Choroid plexus epithelial cell (primary cell): ENCODE data around the gene IRF2.
A peak's percentile ranks its signal among the peaks of the same experiment; 100 is the strongest.

ENCODE experiments used
- DNase-seq: peaks from one replicate; pipeline ENCODE4 v3.0.0-alpha.2; 2010; ENCODE audit warnings: low read depth
- H3K4me3 ChIP-seq: 2 replicates; pipeline ENCODE4 v1.5.1; 2011; ENCODE audit warnings: low read depth, mild to moderate bottlenecking, control low read depth, low read length, moderate library complexity
- CTCF ChIP-seq: conservative IDR thresholded peaks from 2 replicates; pipeline ENCODE4 v1.5.1; 2011; ENCODE audit warnings: low read depth, mild to moderate bottlenecking, control low read depth, inconsistent platforms, low read length, moderate library complexity

IRF2 gene

DNA sequence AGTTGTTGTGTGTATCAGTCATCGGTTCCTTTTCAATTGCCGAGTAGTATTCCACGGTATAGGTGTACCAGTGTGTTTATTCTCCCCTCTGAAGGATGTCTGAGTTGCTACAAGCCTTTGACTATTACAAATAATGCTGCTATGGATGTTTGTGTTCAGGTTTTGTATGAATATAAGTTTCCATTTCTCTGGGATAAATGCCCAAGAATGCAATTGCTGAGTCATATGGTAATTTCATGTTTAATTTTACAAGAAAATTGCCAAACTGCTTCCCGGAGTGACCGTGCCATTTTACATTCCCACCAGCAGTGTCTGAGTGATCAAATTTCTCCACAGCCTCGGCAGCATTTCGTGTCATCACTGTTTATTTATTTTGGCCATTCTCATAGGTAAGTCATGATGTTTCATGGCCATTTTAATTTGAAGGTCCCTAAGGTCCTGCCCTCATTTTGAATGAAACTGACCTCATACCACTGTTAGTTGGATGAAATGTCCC is 73.9 kb downstream of the IRF2 start:
- TF ChIP-seq CTCF, result peak; percentile 69
- DNase-seq, result peak; percentile 98
- no peak overlapping the region for H3K4me3 ChIP-seq

GRCh38 chr4:184399512-184399908 is 74.8 kb downstream of the IRF2 start:
- H3K4me3 ChIP-seq, result no peak overlapping the region
- DNase-seq, result no peak
- no peak for TF ChIP-seq CTCF

GRCh38 chr4:184398741-184399511 is 75.4 kb downstream of the IRF2 start:
- DNase-seq, result no peak
- TF ChIP-seq CTCF, result no peak
- no peak overlapping the region for H3K4me3 ChIP-seq

- no peak for DNase-seq
- TF ChIP-seq CTCF, result no peak
- H3K4me3 ChIP-seq, result no peak overlapping the region
These were observed 76.7 kb downstream of the IRF2 start for GRCh38 chr4:184397516-184398163.

DNA sequence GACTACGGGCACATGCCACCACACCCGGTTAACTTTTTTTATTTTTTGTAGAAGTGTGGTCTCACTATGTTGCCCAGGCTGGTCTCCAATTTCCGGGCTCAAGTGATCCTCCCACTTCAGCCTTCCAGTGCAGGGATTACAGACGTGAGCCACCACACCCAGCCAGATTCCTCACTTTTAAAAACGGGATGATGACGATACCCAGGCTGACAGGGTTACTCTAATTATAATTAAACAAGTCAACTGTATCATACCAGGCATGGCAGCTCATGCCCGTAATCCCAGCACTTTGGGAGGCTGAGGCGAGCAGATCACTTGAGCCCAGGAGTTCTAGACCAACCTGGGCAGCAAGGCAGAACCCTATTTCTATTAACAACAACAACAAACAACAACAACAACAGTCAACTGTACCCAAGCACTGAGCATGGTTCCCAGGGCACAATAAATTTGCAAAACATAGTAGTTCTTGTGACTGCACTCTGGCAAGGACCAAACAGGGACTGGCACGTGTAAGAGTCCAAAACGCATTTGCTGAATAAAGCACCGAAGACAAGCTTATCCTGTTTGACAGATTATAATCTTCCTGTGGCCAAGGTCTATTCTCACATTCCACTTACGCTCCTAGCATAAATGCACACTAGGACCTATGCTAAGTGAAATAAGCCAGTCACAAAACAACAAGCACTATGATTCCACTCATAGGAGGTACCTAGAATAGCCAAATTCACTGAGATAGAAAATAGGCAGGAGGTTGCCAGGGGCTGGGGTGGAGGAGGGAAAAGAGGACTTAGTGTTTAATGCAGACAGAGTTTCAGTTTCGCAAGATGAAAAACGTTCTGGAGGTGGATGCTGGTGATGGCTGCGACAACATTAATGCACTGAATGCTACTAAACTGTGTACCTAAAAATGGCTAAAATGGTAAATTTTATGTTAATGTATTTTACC is 77.5 kb downstream of the IRF2 start:
- TF ChIP-seq CTCF, result no peak
- no peak for DNase-seq
- no peak overlapping the region for H3K4me3 ChIP-seq

DNA sequence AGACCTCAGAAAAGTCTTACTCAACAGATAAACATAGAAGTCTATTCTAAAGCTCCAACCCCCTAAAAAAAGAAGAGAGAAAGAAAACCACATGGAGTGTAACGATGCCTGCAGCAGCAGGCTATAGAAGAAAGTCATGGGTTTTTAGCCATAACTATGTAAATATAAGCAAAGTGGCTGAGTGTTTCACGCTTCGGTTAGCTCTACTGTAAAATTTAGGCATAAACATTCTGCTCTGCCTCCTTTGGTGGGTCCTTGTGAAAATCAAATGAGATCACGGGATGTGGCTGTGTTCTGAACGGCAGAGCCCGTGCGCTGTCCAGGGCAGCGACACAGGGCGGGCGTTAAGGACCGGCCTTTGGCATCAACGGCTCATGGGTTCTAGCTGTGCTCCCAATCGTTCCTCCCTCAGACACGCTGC is 78.4 kb downstream of the IRF2 start:
- DNase-seq, result no peak
- TF ChIP-seq CTCF, result no peak
- no peak overlapping the region for H3K4me3 ChIP-seq
